AG10803 (cell line): ENCODE measurements around the gene HS3ST4.

Experiments used
- DNase-seq: peaks from one replicate; pipeline ENCODE4 v3.0.0; 2010; ENCODE audit warnings: low read depth
- H3K4me3 ChIP-seq: 2 replicates; pipeline ENCODE4 v1.5.1; 2011; ENCODE audit warnings: mild to moderate bottlenecking, low read length, control low read depth
- TF ChIP-seq, protein P1 (sequence below): conservative IDR thresholded peaks from 2 replicates; pipeline ENCODE4 v1.5.1; 2011; ENCODE audit warnings: mild to moderate bottlenecking, low read length, control low read depth, inconsistent platforms

HS3ST4 gene

DNA sequence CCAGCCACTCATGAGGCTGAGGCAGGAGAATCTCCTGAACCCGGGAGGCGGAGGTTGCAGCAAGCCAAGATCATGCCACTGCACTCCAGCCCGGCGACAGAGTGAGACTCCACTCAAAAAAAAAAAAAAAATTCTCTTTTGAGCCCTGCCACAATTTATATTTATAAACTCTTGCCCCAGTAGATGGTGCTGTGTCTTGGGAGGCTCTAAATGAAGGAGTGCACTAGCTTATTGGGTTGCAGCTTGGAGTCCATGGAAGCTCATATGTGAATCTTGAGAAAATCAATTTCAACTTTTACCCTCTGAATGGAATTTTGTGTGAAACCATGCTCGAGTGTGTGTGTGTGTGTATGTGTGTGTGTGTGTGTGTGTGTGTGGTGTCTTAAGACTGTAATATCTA, 420.1 kb downstream of the HS3ST4 start:
- no peak for DNase-seq
- H3K4me3 ChIP-seq, result no peak overlapping the region
- TF ChIP-seq, protein P1, sequence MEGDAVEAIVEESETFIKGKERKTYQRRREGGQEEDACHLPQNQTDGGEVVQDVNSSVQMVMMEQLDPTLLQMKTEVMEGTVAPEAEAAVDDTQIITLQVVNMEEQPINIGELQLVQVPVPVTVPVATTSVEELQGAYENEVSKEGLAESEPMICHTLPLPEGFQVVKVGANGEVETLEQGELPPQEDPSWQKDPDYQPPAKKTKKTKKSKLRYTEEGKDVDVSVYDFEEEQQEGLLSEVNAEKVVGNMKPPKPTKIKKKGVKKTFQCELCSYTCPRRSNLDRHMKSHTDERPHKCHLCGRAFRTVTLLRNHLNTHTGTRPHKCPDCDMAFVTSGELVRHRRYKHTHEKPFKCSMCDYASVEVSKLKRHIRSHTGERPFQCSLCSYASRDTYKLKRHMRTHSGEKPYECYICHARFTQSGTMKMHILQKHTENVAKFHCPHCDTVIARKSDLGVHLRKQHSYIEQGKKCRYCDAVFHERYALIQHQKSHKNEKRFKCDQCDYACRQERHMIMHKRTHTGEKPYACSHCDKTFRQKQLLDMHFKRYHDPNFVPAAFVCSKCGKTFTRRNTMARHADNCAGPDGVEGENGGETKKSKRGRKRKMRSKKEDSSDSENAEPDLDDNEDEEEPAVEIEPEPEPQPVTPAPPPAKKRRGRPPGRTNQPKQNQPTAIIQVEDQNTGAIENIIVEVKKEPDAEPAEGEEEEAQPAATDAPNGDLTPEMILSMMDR, result no peak

DNA sequence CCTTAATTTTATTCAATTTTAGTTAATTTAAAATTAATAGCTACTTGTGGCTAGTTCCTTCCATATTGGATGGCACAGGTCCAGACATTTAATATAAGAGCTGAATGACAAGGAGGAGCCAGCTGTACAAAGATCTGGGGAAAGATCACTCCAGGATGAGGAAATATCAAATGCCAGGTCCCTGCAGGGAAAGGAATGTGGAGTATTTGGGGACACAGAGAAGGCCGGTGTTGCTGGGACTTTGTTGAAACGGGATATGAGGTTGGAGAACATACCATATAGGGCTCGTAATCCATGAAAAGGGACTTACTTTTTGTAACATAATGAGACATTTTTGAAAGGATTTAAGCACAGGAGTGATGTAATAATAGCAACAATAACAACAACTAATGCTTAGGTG, 426.8 kb downstream of the HS3ST4 start:
- no peak for DNase-seq
- TF ChIP-seq, protein P1, result no peak

DNA sequence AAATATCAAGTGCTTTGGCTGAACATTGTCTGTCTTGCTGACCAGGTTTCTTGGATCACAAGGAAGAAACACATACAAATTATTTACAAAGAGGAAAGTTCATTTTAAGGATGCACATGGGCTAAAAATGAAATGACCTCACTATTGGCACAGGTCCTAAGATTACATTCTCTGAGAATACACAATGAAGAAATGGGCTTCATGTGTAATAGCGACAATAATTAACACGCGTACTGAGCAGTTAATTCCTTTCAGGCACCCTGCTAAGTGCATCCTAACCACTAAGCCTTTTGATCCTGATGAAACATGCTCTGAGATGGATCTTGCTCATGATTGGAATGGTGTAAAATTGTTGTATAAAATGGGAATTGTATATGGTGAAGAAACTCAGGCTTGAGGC, 429.0 kb downstream of the HS3ST4 start:
- TF ChIP-seq, protein P1, result no peak
- H3K4me3 ChIP-seq, result no peak overlapping the region
- DNase-seq, result no peak

More for the DNA sequence above, 426.8 kb downstream of the HS3ST4 start:
- no peak overlapping the region for H3K4me3 ChIP-seq

DNA sequence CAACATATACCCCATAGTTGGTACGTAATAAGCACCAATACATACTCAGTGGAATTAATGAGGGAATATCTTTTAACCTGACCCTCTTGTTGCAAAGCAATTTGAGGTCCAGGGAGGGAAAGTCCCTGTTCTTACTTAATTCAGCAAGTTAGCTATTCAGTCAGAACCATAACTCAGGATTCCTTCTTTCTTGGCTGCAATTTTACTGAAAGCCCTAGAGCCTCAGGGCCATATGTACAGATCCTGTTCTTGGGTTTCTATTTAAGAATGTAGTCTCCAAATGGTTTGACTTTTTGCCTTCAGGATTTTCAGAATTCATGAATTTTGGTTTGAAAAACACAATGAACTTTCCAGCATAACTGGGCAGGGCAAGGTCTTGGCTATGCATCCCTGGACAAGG, 436.5 kb downstream of the HS3ST4 start:
- TF ChIP-seq, protein P1, result no peak
- H3K4me3 ChIP-seq, result no peak overlapping the region
- no peak for DNase-seq

DNA sequence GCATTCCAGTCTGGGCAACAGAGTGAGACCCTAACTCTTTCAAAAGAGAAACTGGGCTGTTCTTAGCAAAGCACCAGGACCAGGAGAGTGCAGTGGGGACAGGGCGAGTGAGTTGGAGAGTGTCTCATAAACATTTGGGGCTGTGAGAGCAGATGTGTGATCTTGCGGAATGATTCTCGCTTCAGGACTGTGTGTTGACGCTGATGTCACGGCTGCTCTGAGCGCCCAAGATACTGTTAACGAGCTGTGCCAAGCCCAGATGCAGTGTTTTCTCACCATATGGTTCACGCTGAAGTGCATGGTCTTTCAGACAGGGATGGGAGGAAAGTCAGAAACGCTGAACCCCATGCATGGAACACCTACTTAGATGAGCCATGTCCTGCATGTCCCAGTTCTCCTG, 438.2 kb downstream of the HS3ST4 start:
- no peak overlapping the region for H3K4me3 ChIP-seq
- TF ChIP-seq, protein P1, result no peak
- DNase-seq, result no peak

DNA sequence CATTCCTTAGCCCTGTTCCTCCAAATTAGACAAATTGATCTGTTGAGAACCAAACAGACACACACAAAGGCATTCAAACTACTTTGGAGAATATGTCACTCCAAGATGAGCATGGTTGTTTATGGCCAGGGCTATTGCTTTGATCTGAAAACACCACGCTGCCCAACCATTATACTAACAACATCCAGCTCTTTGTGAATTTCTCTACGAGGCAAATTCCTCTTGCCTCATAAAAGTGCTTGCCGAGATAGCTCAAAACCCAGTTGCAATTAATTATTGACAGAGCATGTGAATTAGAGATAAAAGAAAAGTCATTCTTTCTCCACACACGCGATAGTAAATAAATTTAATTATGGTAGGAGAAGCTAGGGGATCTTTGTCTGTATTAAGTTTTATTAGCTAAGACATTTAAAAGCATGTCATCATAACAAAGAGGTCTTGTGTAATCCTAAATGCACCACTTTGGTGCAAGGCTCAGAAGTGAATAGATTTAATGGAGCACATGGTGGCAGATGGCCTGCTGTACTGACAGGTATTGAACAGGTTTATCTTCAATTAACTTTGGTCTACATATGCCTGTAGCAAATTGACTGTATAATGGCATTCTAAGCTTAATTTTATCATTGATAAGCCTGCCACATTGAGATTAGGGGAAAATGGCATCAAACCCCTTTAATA, 441.8 kb downstream of the HS3ST4 start:
- DNase-seq, result no peak
- H3K4me3 ChIP-seq, result no peak overlapping the region
- TF ChIP-seq, protein P1, result no peak

DNA sequence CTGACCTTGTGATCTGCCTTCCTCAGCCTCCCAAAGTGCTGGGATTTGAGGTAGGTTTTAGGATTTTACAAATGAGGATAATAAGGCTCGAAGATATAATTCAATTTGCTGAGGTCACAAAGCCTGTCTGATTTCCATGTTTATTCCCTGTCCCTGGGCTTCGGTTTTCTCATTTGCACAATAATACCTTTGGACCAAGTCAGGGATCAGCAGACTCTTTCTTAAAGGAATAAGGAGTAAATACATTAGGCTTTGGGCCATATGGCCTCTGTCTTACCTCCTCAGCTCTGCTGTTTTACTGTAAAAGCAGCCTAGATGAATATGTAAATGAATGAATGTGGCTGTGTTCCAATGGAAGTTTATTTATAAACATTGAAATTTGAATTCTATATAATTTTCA, 442.8 kb downstream of the HS3ST4 start:
- H3K4me3 ChIP-seq, result no peak overlapping the region
- no peak for DNase-seq
- TF ChIP-seq, protein P1, result no peak
